Activated CD4-positive, alpha-beta T cell treated with anti-CD3 and anti-CD28 coated beads, Interleukin-2, amount 50 U/mL, for 1 hour (primary cell): Measurements from ENCODE around the gene ANKRD11.
"Not testable (repeated sequence)": the region's sequence is repeated elsewhere in the genome, so short reads cannot be mapped to it uniquely, and the experiment has no call there.

Experiments used
- DNase-seq: peaks from one replicate; pipeline ENCODE4 v3.0.0-alpha.2; 2020

ANKRD11 gene

GRCh38 chr16:89423681-89424260 lies 66.6 kb downstream of the ANKRD11 start:
- DNase-seq = no peak

- peak; percentile 41 for DNase-seq
Observed at GRCh38 chr16:89422905-89423630, 67.3 kb downstream of the ANKRD11 start.

GRCh38 chr16:89422527-89422904 lies 67.8 kb downstream of the ANKRD11 start:
- no peak for DNase-seq

- not testable (repeated sequence) for DNase-seq
Observed at GRCh38 chr16:89421300-89421699, 69.1 kb downstream of the ANKRD11 start.

- no peak for DNase-seq
Observed at GRCh38 chr16:89420204-89420603, 70.2 kb downstream of the ANKRD11 start.

- DNase-seq = no peak
Observed at GRCh38 chr16:89418352-89418751, 72.0 kb downstream of the ANKRD11 start.

- no peak for DNase-seq
Observed at GRCh38 chr16:89417352-89417751, 73.0 kb downstream of the ANKRD11 start.

- no peak for DNase-seq
Observed at GRCh38 chr16:89413811-89414585, 76.4 kb downstream of the ANKRD11 start.

- no peak for DNase-seq
Observed at GRCh38 chr16:89412811-89413210, 77.5 kb downstream of the ANKRD11 start.

GRCh38 chr16:89411335-89411850 lies 79.0 kb downstream of the ANKRD11 start:
- DNase-seq = no peak

- DNase-seq = no peak
Observed at GRCh38 chr16:89410794-89411309, 79.5 kb downstream of the ANKRD11 start.

GRCh38 chr16:89410322-89410721 lies 80.0 kb downstream of the ANKRD11 start:
- DNase-seq = no peak

GRCh38 chr16:89409161-89409711 lies 81.1 kb downstream of the ANKRD11 start:
- DNase-seq = peak; percentile 71

GRCh38 chr16:89408315-89408714 lies 82.0 kb downstream of the ANKRD11 start:
- DNase-seq = no peak

GRCh38 chr16:89407925-89408300 lies 82.4 kb downstream of the ANKRD11 start:
- DNase-seq = no peak

GRCh38 chr16:89407282-89407924 lies 83.0 kb downstream of the ANKRD11 start:
- no peak for DNase-seq

- no peak for DNase-seq
Observed at GRCh38 chr16:89406277-89406888, 84.0 kb downstream of the ANKRD11 start.

GRCh38 chr16:89404561-89404960 lies 85.8 kb downstream of the ANKRD11 start:
- no peak for DNase-seq

GRCh38 chr16:89402962-89403361 lies 87.4 kb downstream of the ANKRD11 start:
- DNase-seq = no peak

GRCh38 chr16:89401641-89402445 lies 88.5 kb downstream of the ANKRD11 start:
- DNase-seq = no peak

- no peak for DNase-seq
Observed at GRCh38 chr16:89401205-89401604, 89.2 kb downstream of the ANKRD11 start.
